Right cardiac atrium (tissue), 5 donors: ENCODE data around the gene MASP1. TPM values are rescaled to one million over a fixed set of nuclear protein-coding genes. Genes with fewer than 3 reads are reported as not detected.
A peak's percentile ranks its signal among the peaks of the same experiment; 100 is the strongest.

ENCODE experiments used
- ATAC-seq, 2 donors: fragments of 200-7000 bp; cut with Tn5 transposase; one replicate each; pipeline versions ENCODE4 v1.8.0 to v1.9.1; 2020; ENCODE audit warnings: moderate library complexity in 2 of 2, mild to moderate bottlenecking in 1 of 2
- DNase-seq, 3 donors: peaks; one replicate each; pipeline ENCODE4 v3.0.0-alpha.2; 2020
- H3K27ac ChIP-seq: one replicate; pipeline ENCODE4 v1.5.1; 2013; ENCODE audit warnings: mild to moderate bottlenecking, low read length, control low read depth, moderate library complexity
- H3K27me3 ChIP-seq: one replicate; pipeline ENCODE4 v1.6.1; 2013; ENCODE audit not compliant: control insufficient read depth, insufficient read depth
- H3K4me1 ChIP-seq: one replicate; pipeline ENCODE4 v1.6.1; 2013; ENCODE audit warnings: low read length; ENCODE audit not compliant: control insufficient read depth, insufficient read depth
- H3K4me3 ChIP-seq: one replicate; pipeline ENCODE4 v1.5.1; 2013; ENCODE audit warnings: low read length, control low read depth
- H3K9me3 ChIP-seq: one replicate; pipeline ENCODE4 v1.6.1; 2013; ENCODE audit warnings: low read length; ENCODE audit not compliant: control insufficient read depth
- WGBS: extraction: QIAGEN DNeasy Blood & Tissue Kit; methylation state at CpG from one replicate; pipeline ENCODE4 v1.1.7; 2013; 5-methylcytosine and 5-hydroxymethylcytosine counted together
- intact Hi-C, 4 donors: fragments of 100-400 bp; cut with DNase I; formaldehyde crosslinking; loops; one replicate each; pipeline versions ENCODE4 v1.11.0 to v1.14.0; 2022 to 2023
- polyA plus RNA-seq: library from polyadenylated mRNA; stranded (reverse); fragments of 200-250 nt; gene quantifications from one replicate; pipeline ENCODE4 v1.2.3, GENCODE V29; 2013
- total RNA-seq, 4 donors: library from RNA; stranded (reverse); fragmentation: NEBNext Ultra II Directional; extraction: Animal tissue kit (Norgen Biotek cat#: 25700); gene quantifications; one replicate each; pipeline ENCODE4 v1.2.1, GENCODE V29; 2021
- donor health status: healthy with polysubstance abuse.
- donor health status: DM: no; HTN: yes; CAD: no.
- donor health status: DM: no; HTN: no; CAD: no.
- donor health status: DM: no; HTN: yes; CAD: no; lungs with severe emphysema.
- donor health status: DM: yes; HTN: yes; CAD: no.

MASP1 gene
- total and polyA plus RNA-seq, 5 donors = 21.0 to 56.3 (median 29.9) TPM

DNA sequence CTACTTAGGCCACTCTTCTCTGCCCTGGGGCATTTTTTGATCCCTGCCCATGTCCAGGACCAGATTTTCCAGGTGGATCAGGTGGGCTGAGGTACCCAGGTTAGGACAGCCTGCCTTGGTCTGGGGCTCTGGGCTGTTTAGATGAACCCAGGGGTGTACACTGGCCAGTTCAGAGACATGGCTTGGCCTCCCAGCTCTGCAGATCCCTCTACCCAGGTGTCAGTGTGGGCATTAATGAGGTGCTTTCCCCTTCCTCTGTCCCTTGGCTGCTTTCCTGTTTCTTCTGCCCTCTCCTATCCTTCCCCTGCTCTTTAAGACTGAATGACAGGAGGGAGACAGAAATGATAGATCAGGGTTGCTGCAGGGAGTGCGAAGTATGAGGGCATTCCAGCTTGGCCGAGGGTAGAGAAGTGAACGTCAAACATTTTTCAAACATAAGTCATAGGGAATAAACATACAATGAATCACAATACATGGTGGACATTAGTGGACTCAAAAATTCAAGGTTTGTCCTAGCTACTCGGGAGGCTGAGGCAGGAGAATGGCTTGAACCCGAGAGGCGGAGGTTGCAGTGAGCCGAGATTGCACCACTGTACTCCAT, 63.8 kb downstream of the MASP1 start:
- H3K27me3 ChIP-seq = no peaks in the 10 kb centered on the region
- H3K4me3 ChIP-seq = no peak overlapping the region
- H3K4me1 ChIP-seq = no peaks in the 10 kb centered on the region
- H3K9me3 ChIP-seq = no peaks in the 10 kb centered on the region
- ATAC-seq = no peak
- no peak for DNase-seq
- intact Hi-C loops = no loop called here
- 92% methylated on average over 7 of the region's 7 CpGs for WGBS
- H3K27ac ChIP-seq = no peak overlapping the region

DNA sequence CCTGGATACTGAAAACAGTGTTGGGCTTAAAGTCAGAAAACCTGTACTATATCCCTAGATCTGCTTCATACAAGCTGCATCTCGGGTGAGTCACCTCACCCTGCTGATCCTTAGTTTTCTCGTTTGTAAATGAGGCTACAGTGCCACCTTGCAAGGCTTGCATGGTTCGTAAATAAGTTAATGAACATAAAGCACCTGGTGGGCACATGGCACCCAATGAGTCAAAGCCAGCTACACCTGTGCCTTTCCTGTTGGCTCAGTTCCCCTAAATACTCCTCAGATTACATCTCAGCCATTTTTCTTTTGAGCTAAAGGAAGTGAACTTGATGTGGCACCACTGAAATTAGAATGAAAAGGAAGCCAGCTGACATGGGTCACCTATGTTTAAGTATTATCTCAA, 67.7 kb downstream of the MASP1 start:
- no peaks in the 10 kb centered on the region for H3K27me3 ChIP-seq
- no peak overlapping the region for H3K4me3 ChIP-seq
- H3K4me1 ChIP-seq = no peaks in the 10 kb centered on the region
- 82% methylated on average over 3 of the region's 3 CpGs for WGBS
- H3K27ac ChIP-seq = no peak overlapping the region
- DNase-seq = no peak
- H3K9me3 ChIP-seq = no peaks in the 10 kb centered on the region
- intact Hi-C loops = loop anchor here (5.0 kb wide), 3 partner anchors 74 to 459 kb away; no protein-coding TSS in a partner anchor
- ATAC-seq = no peak

DNA sequence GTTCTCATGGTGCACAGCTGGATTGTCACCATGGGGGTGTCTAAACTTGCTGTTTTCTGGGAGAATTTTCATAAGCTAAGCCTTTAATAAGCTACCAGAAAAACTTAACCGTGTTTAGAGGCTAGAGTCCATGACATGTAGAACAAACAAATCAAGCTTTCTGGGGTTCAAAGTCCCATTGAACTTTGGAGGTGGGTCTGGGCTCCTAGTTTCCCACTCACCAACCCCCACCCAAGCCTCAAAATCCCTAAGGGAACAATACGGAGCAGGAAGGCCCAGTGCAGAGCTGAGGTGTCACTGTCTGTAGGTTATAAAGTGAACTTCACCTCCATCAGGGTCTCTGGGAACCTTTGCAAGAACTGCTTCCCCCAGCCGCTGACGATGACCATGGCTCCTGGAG, 68.7 kb downstream of the MASP1 start:
- H3K27me3 ChIP-seq = no peaks in the 10 kb centered on the region
- 72% methylated on average over 4 of the region's 4 CpGs for WGBS
- intact Hi-C loops = loop anchor here (5.0 kb wide), 3 partner anchors 74 to 460 kb away; no protein-coding TSS in a partner anchor
- no peak for DNase-seq
- H3K9me3 ChIP-seq = no peaks in the 10 kb centered on the region
- no peak for ATAC-seq
- no peak overlapping the region for H3K4me3 ChIP-seq
- H3K4me1 ChIP-seq = no peaks in the 10 kb centered on the region
- H3K27ac ChIP-seq = no peak overlapping the region

DNA sequence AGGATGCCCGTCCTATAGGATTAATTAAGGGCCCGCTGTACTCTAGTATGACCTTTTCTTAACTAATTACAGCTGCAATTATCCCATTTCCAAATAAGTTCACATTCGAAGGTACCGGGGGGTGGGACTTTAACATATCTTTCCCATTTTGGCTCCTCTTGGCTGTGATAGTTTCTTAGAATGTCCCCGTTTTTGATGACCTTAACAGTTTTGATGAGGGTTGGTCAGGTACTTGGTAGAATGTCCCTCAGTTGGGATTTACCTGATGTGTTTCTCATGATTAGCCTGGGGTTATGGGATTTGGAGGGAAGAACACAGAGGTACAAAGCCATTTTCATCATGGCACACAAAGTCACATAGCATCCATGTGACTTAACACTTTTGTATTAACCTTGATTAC, 76.1 kb downstream of the MASP1 start:
- H3K27ac ChIP-seq = no peak overlapping the region
- H3K4me3 ChIP-seq = no peak overlapping the region
- intact Hi-C loops = no loop called here
- H3K4me1 ChIP-seq = peaks cover 7% of the 10 kb centered on the region
- no peak for DNase-seq
- WGBS = 94% methylated on average over 5 of the region's 5 CpGs
- H3K9me3 ChIP-seq = no peaks in the 10 kb centered on the region
- no peaks in the 10 kb centered on the region for H3K27me3 ChIP-seq
- ATAC-seq = no peak

DNA sequence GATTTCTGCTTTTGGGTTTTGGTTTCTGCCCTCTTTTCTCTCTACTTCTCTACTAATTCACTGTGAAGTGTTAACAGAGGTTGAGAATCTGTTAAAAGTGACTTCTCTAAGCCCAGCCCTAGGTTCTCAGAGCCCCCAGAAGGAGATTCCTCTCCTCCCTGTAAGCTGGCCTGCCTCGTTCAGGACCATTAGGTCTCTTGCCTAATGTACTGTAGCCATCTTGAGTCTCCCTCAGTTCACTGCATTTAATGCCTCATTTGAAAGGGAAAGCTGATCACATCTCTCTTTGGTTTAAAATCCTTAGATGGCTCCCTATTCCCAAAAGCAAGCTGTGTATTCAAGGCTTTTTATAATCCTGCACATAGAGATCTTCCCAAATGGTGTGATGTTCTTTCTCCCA, 77.9 kb downstream of the MASP1 start:
- H3K9me3 ChIP-seq = no peaks in the 10 kb centered on the region
- H3K27ac ChIP-seq = no peak overlapping the region
- H3K27me3 ChIP-seq = no peaks in the 10 kb centered on the region
- H3K4me3 ChIP-seq = no peak overlapping the region
- WGBS = 75% methylated on average over 1 of the region's 1 CpG
- intact Hi-C loops = no loop called here
- ATAC-seq (no peak), DNase-seq (no peak)
- H3K4me1 ChIP-seq = peaks cover 7% of the 10 kb centered on the region

DNA sequence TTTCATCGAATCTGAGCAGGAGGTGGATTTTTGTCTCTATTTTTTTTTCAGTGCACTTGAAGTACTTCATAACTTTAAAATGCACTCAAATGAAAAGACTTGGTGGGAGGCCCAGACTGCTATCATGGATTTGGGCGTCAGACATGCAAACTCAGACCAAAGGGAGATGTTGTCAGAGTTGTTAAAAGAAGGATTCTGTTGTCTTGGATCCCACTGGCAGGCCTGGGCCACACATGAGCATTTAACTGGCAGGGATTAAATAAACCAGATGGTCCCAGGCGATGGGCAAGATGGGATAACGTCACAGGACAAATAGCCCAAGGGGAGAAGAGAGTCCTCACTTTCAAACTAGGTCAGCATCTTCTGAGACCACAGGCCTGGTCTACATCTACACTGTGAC, 78.8 kb downstream of the MASP1 start:
- no peak overlapping the region for H3K4me3 ChIP-seq
- peaks cover 7% of the 10 kb centered on the region for H3K4me1 ChIP-seq
- WGBS = 46% methylated on average over 4 of the region's 4 CpGs
- peak overlapping the region; percentile 74 for H3K27ac ChIP-seq
- no peaks in the 10 kb centered on the region for H3K9me3 ChIP-seq
- DNase-seq = peak; percentile 57 to 82 (median 70)
- ATAC-seq = peak; percentile 74 to 82
- intact Hi-C loops = no loop called here
- no peaks in the 10 kb centered on the region for H3K27me3 ChIP-seq

DNA sequence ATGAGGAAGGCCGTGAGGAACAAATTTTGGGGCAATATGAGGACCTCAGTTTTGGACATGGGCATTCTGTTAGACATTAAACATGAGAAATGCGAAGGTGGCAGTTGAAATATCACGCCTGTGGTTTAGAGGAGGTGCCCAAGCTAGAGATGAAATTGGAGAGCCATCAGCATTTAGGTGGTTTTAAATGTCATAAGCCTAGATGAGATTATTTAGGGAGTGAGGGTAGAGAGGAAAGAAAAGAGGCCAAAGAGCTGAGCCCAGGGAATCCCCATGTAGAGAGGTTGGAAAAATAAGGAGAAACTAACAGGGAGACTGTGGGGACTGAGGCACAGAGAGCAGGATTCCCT, 79.4 kb downstream of the MASP1 start:
- Histone ChIP-seq H3K27me3 (no peaks in the 10 kb centered on the region), H3K27ac (peak overlapping the region; percentile 74), H3K4me1 (peaks cover 7% of the 10 kb centered on the region), H3K4me3 (no peak overlapping the region), H3K9me3 (no peaks in the 10 kb centered on the region)
- intact Hi-C loops = no loop called here
- 84% methylated on average over 3 of the region's 3 CpGs for WGBS
- ATAC-seq = peak in 1 of 2 donors; percentile 8
- no peak for DNase-seq

DNA sequence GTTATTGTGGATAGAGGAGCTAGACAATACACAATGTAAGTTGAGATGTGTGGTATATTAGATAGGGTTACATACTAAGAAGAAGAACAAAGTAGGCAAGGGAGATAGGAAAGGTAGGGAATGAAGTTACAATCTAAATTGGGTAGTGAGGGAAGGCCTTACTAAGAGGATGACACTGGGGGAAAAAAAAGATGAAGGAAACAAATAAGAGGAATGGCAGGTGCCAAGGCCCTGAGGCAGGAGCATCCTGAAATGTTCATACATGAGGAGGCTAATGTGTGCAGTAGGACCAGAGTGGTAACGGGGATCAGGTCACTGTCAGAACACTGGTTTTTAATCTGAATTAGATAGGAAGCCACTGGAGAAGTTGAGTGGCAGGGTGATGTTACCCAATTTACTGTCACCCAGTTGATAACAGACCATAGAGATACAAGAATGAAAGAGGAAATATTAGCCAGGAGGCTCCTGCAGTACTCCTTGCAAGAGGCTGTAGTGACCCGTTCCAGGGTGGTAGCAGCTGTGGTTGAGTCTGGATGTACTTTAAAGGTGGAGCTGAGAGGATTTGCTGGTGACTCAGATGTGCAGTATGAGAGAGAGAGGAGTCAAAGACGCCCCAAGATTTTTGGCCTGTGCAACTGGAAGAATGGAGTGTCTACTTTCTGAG, 79.9 kb downstream of the MASP1 start:
- intact Hi-C loops = no loop called here
- Histone ChIP-seq H3K27me3 (no peaks in the 10 kb centered on the region), H3K4me3 (no peak overlapping the region), H3K4me1 (peaks cover 7% of the 10 kb centered on the region), H3K27ac (peak overlapping the region; percentile 74), H3K9me3 (no peaks in the 10 kb centered on the region)
- ATAC-seq = peak in 1 of 2 donors; percentile 48
- WGBS = 63% methylated on average over 3 of the region's 3 CpGs
- no peak for DNase-seq

DNA sequence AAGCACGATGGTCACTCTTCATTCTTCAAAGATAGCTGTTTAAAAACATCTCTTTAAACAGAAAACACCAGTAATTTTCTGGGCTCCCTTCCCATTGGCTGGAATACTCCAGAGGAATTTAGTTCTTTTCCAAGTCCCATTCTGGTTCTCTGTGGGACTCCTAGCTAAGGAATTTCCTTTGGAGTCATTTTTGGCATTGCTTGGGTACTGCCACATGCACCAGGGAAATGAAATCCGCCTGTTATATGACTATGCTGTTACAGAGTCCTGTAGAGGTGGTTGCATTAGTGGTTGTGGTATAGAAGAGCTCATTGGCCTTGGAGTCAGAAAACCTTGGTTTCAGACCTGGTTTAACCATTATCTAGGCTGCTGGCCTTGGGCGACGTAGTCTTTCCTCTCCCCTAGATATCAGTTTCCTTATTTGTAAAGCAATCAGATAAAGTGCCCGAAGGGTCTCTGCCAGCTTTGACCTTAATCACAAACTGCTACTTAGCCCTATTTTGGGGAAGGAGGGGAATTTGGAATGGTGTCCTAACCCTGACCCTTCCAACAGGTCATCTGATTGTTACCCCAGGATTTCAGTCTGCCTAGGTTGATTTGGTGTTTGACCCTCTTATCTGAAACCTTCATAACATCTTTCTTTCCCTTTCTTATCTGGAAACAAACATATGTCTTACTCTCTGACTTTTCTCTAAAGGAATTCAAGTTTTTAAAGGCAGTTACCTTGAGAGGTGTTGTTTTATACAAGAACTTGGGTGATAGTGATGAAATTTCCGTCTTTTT, 80.8 kb downstream of the MASP1 start:
- peak; percentile 60 to 63 for ATAC-seq
- 42% methylated on average over 6 of the region's 6 CpGs for WGBS
- intact Hi-C loops = no loop called here

DNA sequence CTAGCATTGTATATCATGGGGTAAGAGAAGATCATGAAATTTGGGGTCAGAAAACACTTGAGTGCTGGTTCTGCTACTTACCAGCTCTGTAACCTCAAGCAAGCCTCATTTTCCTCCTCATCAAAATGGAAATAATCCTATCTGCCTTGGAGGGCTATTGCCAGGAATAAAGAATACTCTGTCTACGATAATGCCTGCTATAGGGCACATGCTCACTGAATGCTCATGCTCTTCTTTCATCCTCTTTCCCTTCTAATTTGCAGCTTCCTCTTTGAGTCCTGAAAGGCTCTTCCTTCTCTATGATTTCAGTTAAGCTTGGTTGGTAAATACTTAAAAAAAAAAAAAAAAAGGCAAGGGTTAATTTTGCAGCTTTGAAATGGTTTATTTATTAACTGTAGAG, 81.4 kb downstream of the MASP1 start:
- H3K4me1 ChIP-seq = peaks cover 7% of the 10 kb centered on the region
- DNase-seq (no peak), ATAC-seq (no peak)
- intact Hi-C loops = no loop called here
- no peaks in the 10 kb centered on the region for H3K9me3 ChIP-seq
- 48% methylated on average over 1 of the region's 1 CpG for WGBS
- no peak overlapping the region for H3K4me3 ChIP-seq
- no peak overlapping the region for H3K27ac ChIP-seq
- H3K27me3 ChIP-seq = no peaks in the 10 kb centered on the region

More for the DNA sequence above, 80.8 kb downstream of the MASP1 start:
- H3K9me3 ChIP-seq = no peaks in the 10 kb centered on the region
- H3K27ac ChIP-seq = no peak overlapping the region
- H3K27me3 ChIP-seq = no peaks in the 10 kb centered on the region
- DNase-seq = no peak
- peaks cover 7% of the 10 kb centered on the region for H3K4me1 ChIP-seq
- no peak overlapping the region for H3K4me3 ChIP-seq

DNA sequence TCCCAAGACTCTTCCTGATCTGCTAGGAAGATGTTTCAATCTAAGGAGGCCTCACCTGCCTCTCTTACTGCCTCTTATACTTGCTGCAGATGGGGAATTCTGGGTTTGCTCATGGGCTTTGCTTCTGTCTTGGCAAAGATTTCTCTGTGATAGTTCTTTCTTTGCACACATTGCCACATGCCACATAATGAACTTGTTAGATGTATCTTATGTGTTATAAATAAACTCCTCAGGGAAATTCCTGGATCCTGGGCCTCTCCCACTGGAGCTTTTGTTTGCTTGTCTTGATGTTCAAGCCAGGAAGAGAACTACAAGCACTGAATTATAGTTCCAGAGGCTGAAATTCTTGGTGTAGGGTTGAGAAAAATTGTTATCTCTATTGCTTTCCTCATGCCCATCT, 82.0 kb downstream of the MASP1 start:
- Histone ChIP-seq H3K4me3 (no peak overlapping the region), H3K4me1 (peaks cover 7% of the 10 kb centered on the region), H3K27ac (no peak overlapping the region), H3K9me3 (no peaks in the 10 kb centered on the region), H3K27me3 (no peaks in the 10 kb centered on the region)
- DNase-seq = no peak
- intact Hi-C loops = no loop called here
- ATAC-seq = no peak
